PFSK-1 (cell line): ENCODE measurements around the gene ELF4.

Source experiments
- POLR2AphosphoS5 ChIP-seq: IDR thresholded peaks from 2 replicates; pipeline ENCODE4 v1.6.1; 2012; ENCODE audit warnings: low read depth, mild to moderate bottlenecking, control low read depth, low read length, moderate library complexity
- REST ChIP-seq, 2 experiments: IDR thresholded peaks; 2 replicates each; pipeline versions ENCODE4 v1.6.1 to v1.8.0; 2011 to 2012; ENCODE audit warnings: low read depth in 2 of 2, low read length in 2 of 2, control low read depth in 1 of 2, inconsistent platforms in 1 of 2, mild to moderate bottlenecking in 1 of 2, moderate library complexity in 1 of 2; ENCODE audit not compliant: insufficient read depth in 1 of 2
- SIN3A ChIP-seq: IDR thresholded peaks from 2 replicates; pipeline ENCODE4 v1.6.1; 2012; ENCODE audit warnings: mild to moderate bottlenecking, low read length, moderate library complexity, borderline replicate concordance; ENCODE audit not compliant: insufficient read depth
- TAF1 ChIP-seq: IDR thresholded peaks from 2 replicates; pipeline ENCODE4 v1.6.1; 2012; ENCODE audit warnings: low read length, control low read depth, borderline replicate concordance; ENCODE audit not compliant: insufficient read depth

DNA sequence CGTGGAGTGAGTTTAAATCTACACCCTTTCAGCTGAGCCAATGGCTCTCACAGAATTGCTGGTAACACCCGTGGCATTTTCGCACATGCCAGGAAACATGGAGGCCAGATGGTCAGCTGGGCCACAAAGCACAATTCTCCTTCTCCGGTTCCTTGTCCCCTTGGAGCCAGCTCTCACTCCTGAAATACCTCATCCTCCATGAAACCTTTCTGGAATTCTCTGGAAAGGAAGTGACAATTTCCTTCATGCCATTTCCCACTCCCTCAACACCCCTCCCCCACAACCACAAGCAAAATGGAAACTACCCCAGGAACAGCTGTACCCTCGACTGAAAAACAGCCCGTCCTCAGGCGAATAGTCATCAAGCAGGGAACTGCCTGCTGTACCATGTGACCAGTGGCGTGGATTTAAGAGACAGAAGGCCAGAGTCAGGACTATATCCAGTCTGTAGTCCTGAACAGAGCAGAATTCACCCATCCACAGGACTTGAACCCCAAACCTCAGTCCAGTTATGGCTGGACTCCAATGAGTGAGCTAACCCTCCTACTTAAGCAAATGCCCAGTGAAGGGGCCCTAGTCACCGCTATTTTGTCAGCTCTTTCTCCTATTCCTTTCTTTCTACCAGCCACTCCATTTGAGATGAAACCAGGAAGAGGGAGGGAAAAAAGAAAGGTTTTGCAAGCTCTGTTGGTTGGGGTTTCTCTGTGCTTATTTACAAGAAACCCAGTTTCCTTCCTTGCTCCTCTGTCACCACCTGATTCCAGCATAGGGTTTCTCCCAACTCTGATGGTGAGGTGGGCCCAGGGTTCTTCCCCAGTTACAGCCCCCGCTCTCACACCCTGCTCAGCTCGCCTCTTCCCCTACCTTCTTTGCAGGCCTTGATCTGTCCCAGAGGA is 24.5 kb downstream of the ELF4 start:
- TF ChIP-seq REST (IDR thresholded peaks at IDR 0.05; ENCODE audit: insufficient read depth in 1 of 2, low read depth in 2 of 2, low read length in 2 of 2) (no peak), POLR2AphosphoS5 (no peak), TAF1 (no peak), SIN3A (no peak)
